Trophoblast cell (in vitro differentiated cells and primary cell): Measurements from ENCODE around the gene PIPOX.

Experiments
- DNase-seq, 2 donors: peaks; one replicate each; pipeline ENCODE4 v3.0.0-alpha.2; 2016
- H2AFZ ChIP-seq: 2 replicates; pipeline ENCODE4 v1.6.1; 2013; ENCODE audit warnings: low read length, moderate library complexity, mild to moderate bottlenecking; ENCODE audit not compliant: insufficient read depth, poor library complexity
- H2AK5ac ChIP-seq: 2 replicates; pipeline ENCODE4 v1.6.1; 2013; ENCODE audit warnings: mild to moderate bottlenecking, low read length
- H2BK120ac ChIP-seq: 2 replicates; pipeline ENCODE4 v1.6.1; 2013; ENCODE audit warnings: low read length, mild to moderate bottlenecking, moderate library complexity; ENCODE audit not compliant: insufficient read depth, poor library complexity
- H2BK12ac ChIP-seq: 2 replicates; pipeline ENCODE4 v1.6.1; 2013; ENCODE audit warnings: mild to moderate bottlenecking, low read length, moderate library complexity
- H2BK5ac ChIP-seq: 2 replicates; pipeline ENCODE4 v1.6.1; 2013; ENCODE audit warnings: low read length, low read depth, moderate library complexity, mild to moderate bottlenecking; ENCODE audit not compliant: poor library complexity
- H3K14ac ChIP-seq: 2 replicates; pipeline ENCODE4 v1.6.1; 2013; ENCODE audit warnings: mild to moderate bottlenecking, low read length
- H3K18ac ChIP-seq: 2 replicates; pipeline ENCODE4 v1.6.1; 2013; ENCODE audit warnings: mild to moderate bottlenecking, low read length
- H3K23ac ChIP-seq: 2 replicates; pipeline ENCODE4 v1.6.1; 2013; ENCODE audit warnings: low read length
- H3K27ac ChIP-seq: 2 replicates; pipeline ENCODE4 v1.5.1; 2013; ENCODE audit warnings: low read depth, mild to moderate bottlenecking, inconsistent platforms, low read length, moderate library complexity
- H3K27me3 ChIP-seq: 2 replicates; pipeline ENCODE4 v1.6.1; 2013; ENCODE audit warnings: inconsistent platforms, mild to moderate bottlenecking, low read length, moderate library complexity; ENCODE audit not compliant: insufficient read depth
- H3K36me3 ChIP-seq, 2 experiments: 1 replicate in 1 of 2; 2 replicates in 1 of 2; pipeline ENCODE4 v1.6.1; 2013; ENCODE audit warnings: low read length in 2 of 2, mild to moderate bottlenecking in 2 of 2, moderate library complexity in 1 of 2; ENCODE audit not compliant: insufficient read depth in 2 of 2, control insufficient read depth in 1 of 2
- H3K4ac ChIP-seq: 2 replicates; pipeline ENCODE4 v1.6.1; 2013; ENCODE audit warnings: low read depth, mild to moderate bottlenecking, low read length, moderate library complexity
- H3K4me1 ChIP-seq, 2 experiments: 1 replicate in 1 of 2; 2 replicates in 1 of 2; pipeline ENCODE4 v1.6.1; 2013; ENCODE audit warnings: low read length in 2 of 2, mild to moderate bottlenecking in 2 of 2, moderate library complexity in 1 of 2; ENCODE audit not compliant: insufficient read depth in 2 of 2, control insufficient read depth in 1 of 2
- H3K4me2 ChIP-seq: 2 replicates; pipeline ENCODE4 v1.6.1; 2013; ENCODE audit warnings: inconsistent platforms, mild to moderate bottlenecking, low read length, moderate library complexity
- H3K4me3 ChIP-seq: 2 replicates; pipeline ENCODE4 v1.5.1; 2013; ENCODE audit warnings: mild to moderate bottlenecking, low read depth, low read length, inconsistent platforms
- H3K79me1 ChIP-seq: one replicate; pipeline ENCODE4 v1.6.1; 2013; ENCODE audit warnings: low read length
- H3K79me2 ChIP-seq: 2 replicates; pipeline ENCODE4 v1.6.1; 2013; ENCODE audit warnings: low read length, mild to moderate bottlenecking; ENCODE audit not compliant: control insufficient read depth, insufficient read depth, poor library complexity
- H3K9ac ChIP-seq: 2 replicates; pipeline ENCODE4 v1.6.1; 2013; ENCODE audit warnings: mild to moderate bottlenecking, low read length
- H3K9me3 ChIP-seq: 2 replicates; pipeline ENCODE4 v1.6.1; 2013; ENCODE audit warnings: low read depth, mild to moderate bottlenecking, control low read depth, inconsistent platforms, low read length; ENCODE audit not compliant: insufficient read depth
- H4K12ac ChIP-seq: 2 replicates; pipeline ENCODE4 v1.6.1; 2013; ENCODE audit warnings: low read depth, mild to moderate bottlenecking, low read length, moderate library complexity
- H4K8ac ChIP-seq: 2 replicates; pipeline ENCODE4 v1.6.1; 2013; ENCODE audit warnings: low read depth, mild to moderate bottlenecking, low read length, moderate library complexity
- H4K91ac ChIP-seq: one replicate; pipeline ENCODE4 v1.6.1; 2013; ENCODE audit warnings: low read depth, mild to moderate bottlenecking, low read length, moderate library complexity
- WGBS: extraction: QIAGEN DNeasy Blood & Tissue Kit; methylation state at CpG from one replicate; pipeline ENCODE4 v1.1.7; 2013; ENCODE audit warnings: missing lambda C conversion rate; ENCODE audit not compliant: insufficient read length, insufficient coverage; ENCODE audit errors: extremely low coverage; 5-methylcytosine and 5-hydroxymethylcytosine counted together

The PIPOX gene

GRCh38 chr17:29073520-29073919 lies 30.6 kb downstream of the PIPOX start:
- no peak overlapping the region for H3K9ac ChIP-seq
- peaks cover 3 to 7% of the 10 kb centered on the region in 2 experiments for H3K36me3 ChIP-seq
- H3K27ac ChIP-seq = no peak overlapping the region
- H3K18ac ChIP-seq = no peak overlapping the region
- H2BK5ac ChIP-seq = no peak overlapping the region
- no peak overlapping the region for H3K4me3 ChIP-seq
- no CpG with 5 or more reads among the region's 4 CpGs for WGBS
- H3K79me1 ChIP-seq = no peaks in the 10 kb centered on the region
- no peak overlapping the region for H2AK5ac ChIP-seq
- H2BK120ac ChIP-seq = no peak overlapping the region
- no peak overlapping the region for H3K14ac ChIP-seq
- no peaks in the 10 kb centered on the region for H3K4me1 ChIP-seq
- no peak overlapping the region for H3K23ac ChIP-seq
- no peak overlapping the region for H3K4ac ChIP-seq
- H4K8ac ChIP-seq = no peak overlapping the region
- DNase-seq = no peak
- H2AFZ ChIP-seq = no peak overlapping the region
- H2BK12ac ChIP-seq = no peak overlapping the region
- no peak overlapping the region for H3K4me2 ChIP-seq
- H3K9me3 ChIP-seq = no peaks in the 10 kb centered on the region
- no peak overlapping the region for H4K91ac ChIP-seq
- H4K12ac ChIP-seq = no peak overlapping the region
- H3K79me2 ChIP-seq = no peaks in the 10 kb centered on the region
- no peaks in the 10 kb centered on the region for H3K27me3 ChIP-seq

GRCh38 chr17:29074488-29074887 lies 31.5 kb downstream of the PIPOX start:
- no peak overlapping the region for H2BK120ac ChIP-seq
- H3K14ac ChIP-seq = no peak overlapping the region
- H2BK5ac ChIP-seq = no peak overlapping the region
- no peaks in the 10 kb centered on the region for H3K4me1 ChIP-seq
- no peak overlapping the region for H3K4me2 ChIP-seq
- no peak overlapping the region for H3K4ac ChIP-seq
- H3K79me1 ChIP-seq = no peaks in the 10 kb centered on the region
- no peak for DNase-seq
- no peak overlapping the region for H3K9ac ChIP-seq
- no peak overlapping the region for H2BK12ac ChIP-seq
- H2AK5ac ChIP-seq = no peak overlapping the region
- no peak overlapping the region for H3K23ac ChIP-seq
- no peak overlapping the region for H4K8ac ChIP-seq
- WGBS = no CpG with 5 or more reads among the region's 12 CpGs
- no peaks in the 10 kb centered on the region for H3K9me3 ChIP-seq
- H3K79me2 ChIP-seq = no peaks in the 10 kb centered on the region
- no peak overlapping the region for H4K12ac ChIP-seq
- no peak overlapping the region for H4K91ac ChIP-seq
- no peak overlapping the region for H3K4me3 ChIP-seq
- no peak overlapping the region for H2AFZ ChIP-seq
- no peak overlapping the region for H3K18ac ChIP-seq
- H3K36me3 ChIP-seq = peaks cover 10 to 16% of the 10 kb centered on the region in 2 experiments
- no peak overlapping the region for H3K27ac ChIP-seq
- H3K27me3 ChIP-seq = no peaks in the 10 kb centered on the region

GRCh38 chr17:29076087-29076486 lies 33.1 kb downstream of the PIPOX start:
- Histone ChIP-seq H4K8ac (no peak overlapping the region), H2BK5ac (no peak overlapping the region), H3K9me3 (peaks cover 2% of the 10 kb centered on the region), H3K36me3 (peaks cover 22 to 26% of the 10 kb centered on the region in 2 experiments), H2AK5ac (no peak overlapping the region), H2BK12ac (no peak overlapping the region), H2BK120ac (no peak overlapping the region), H3K18ac (no peak overlapping the region), H3K27me3 (no peaks in the 10 kb centered on the region), H4K91ac (no peak overlapping the region), H3K79me2 (no peaks in the 10 kb centered on the region), H3K79me1 (no peaks in the 10 kb centered on the region), H3K4me1 (no peaks in the 10 kb centered on the region), H4K12ac (no peak overlapping the region), H3K9ac (no peak overlapping the region), H3K23ac (no peak overlapping the region), H3K27ac (no peak overlapping the region), H3K4me3 (no peak overlapping the region), H2AFZ (no peak overlapping the region), H3K4ac (no peak overlapping the region), H3K4me2 (no peak overlapping the region), H3K14ac (no peak overlapping the region)
- no peak for DNase-seq
- WGBS = no CpG with 5 or more reads among the region's 6 CpGs

GRCh38 chr17:29076722-29077121 lies 33.8 kb downstream of the PIPOX start:
- no peaks in the 10 kb centered on the region for H3K79me1 ChIP-seq
- H3K4ac ChIP-seq = no peak overlapping the region
- H4K8ac ChIP-seq = no peak overlapping the region
- no peaks in the 10 kb centered on the region for H3K27me3 ChIP-seq
- H3K18ac ChIP-seq = no peak overlapping the region
- no peak overlapping the region for H3K4me2 ChIP-seq
- no peak overlapping the region for H4K91ac ChIP-seq
- no peak overlapping the region for H3K27ac ChIP-seq
- DNase-seq = no peak
- no peak overlapping the region for H2AK5ac ChIP-seq
- H3K9me3 ChIP-seq = peaks cover 2% of the 10 kb centered on the region
- no peak overlapping the region for H4K12ac ChIP-seq
- H3K4me1 ChIP-seq = no peaks in the 10 kb centered on the region
- no peak overlapping the region for H2BK12ac ChIP-seq
- H2BK120ac ChIP-seq = no peak overlapping the region
- no peak overlapping the region for H2BK5ac ChIP-seq
- no peak overlapping the region for H2AFZ ChIP-seq
- H3K79me2 ChIP-seq = no peaks in the 10 kb centered on the region
- no CpG with 5 or more reads among the region's 7 CpGs for WGBS
- H3K4me3 ChIP-seq = no peak overlapping the region
- H3K23ac ChIP-seq = no peak overlapping the region
- H3K9ac ChIP-seq = no peak overlapping the region
- H3K14ac ChIP-seq = no peak overlapping the region
- peaks cover 25 to 27% of the 10 kb centered on the region in 2 experiments for H3K36me3 ChIP-seq
